K562 (cell line): ENCODE results near the gene HMX3. TPM values are rescaled to one million over a fixed set of nuclear protein-coding genes. Genes with fewer than 3 reads are reported as not detected.

Experiments
- ASH1L ChIP-seq: fragments of 450-650 bp; IDR thresholded peaks from 2 replicates; pipeline ENCODE4 v1.6.1; 2018; ENCODE audit warnings: borderline replicate concordance, mild to moderate bottlenecking, low read depth; ENCODE audit not compliant: partially characterized antibody
- CBFB ChIP-seq: sonication (generic); formaldehyde crosslinking; IDR thresholded peaks from 2 replicates; pipeline ENCODE4 v1.4.0; 2020; ENCODE audit warnings: mild to moderate bottlenecking, missing genetic modification reagents
- COPS2 ChIP-seq: fragments of 450-650 bp; conservative IDR thresholded peaks from 2 replicates; pipeline ENCODE4 v1.6.1; 2016; ENCODE audit warnings: mild to moderate bottlenecking, moderate library complexity
- DNMT1 ChIP-seq: fragments of 450-650 bp; IDR thresholded peaks from 2 replicates; pipeline ENCODE4 v1.6.1; 2016; ENCODE audit warnings: antibody characterized with exemption, mild to moderate bottlenecking
- FOXK2 ChIP-seq, 2 experiments: fragments of 450-650 bp; IDR thresholded peaks in 1 of 2; conservative IDR thresholded peaks in 1 of 2; 2 replicates each; pipeline ENCODE4 v1.6.1; 2016; ENCODE audit warnings: low read depth in 2 of 2, mild to moderate bottlenecking in 1 of 2
- GATAD2A ChIP-seq: fragments of 450-650 bp; IDR thresholded peaks from 2 replicates; pipeline ENCODE4 v1.6.1; 2017
- HNRNPK ChIP-seq: fragments of 200-400 bp; formaldehyde crosslinking; IDR thresholded peaks from one replicate; pipeline ENCODE4 v1.6.1; 2018; ENCODE audit warnings: mild to moderate bottlenecking, low read depth, low read length; ENCODE audit not compliant: poor library complexity, severe bottlenecking
- MEF2D ChIP-seq: conservative IDR thresholded peaks from 2 replicates; pipeline ENCODE4 v1.6.1; 2016; ENCODE audit warnings: low read depth, missing genetic modification characterization, missing compliant biosample characterization
- MTF1 ChIP-seq: fragments of 250-450 bp; sonication (Bioruptor Pico); IDR thresholded peaks from 2 replicates; pipeline ENCODE4 v1.9.0; 2021; ENCODE audit warnings: moderate library complexity, mild to moderate bottlenecking, inconsistent platforms, borderline replicate concordance
- POU5F1 ChIP-seq: fragments of 150-350 bp; IDR thresholded peaks from 2 replicates; pipeline ENCODE4 v1.6.1; 2014; ENCODE audit warnings: borderline replicate concordance, low read length, low read depth, mild to moderate bottlenecking; ENCODE audit not compliant: partially characterized antibody
- VEZF1 ChIP-seq: fragments of 200-800 bp; sonication (Bioruptor generic); IDR thresholded peaks from 2 replicates; pipeline ENCODE4 v1.6.1; 2017; ENCODE audit warnings: missing genetic modification characterization, missing compliant biosample characterization
- ZKSCAN1 ChIP-seq: fragments of 150-350 bp; IDR thresholded peaks from 2 replicates; pipeline ENCODE4 v1.6.1; 2016; ENCODE audit warnings: low read depth, low read length
- ZNF274 ChIP-seq: IDR thresholded peaks from 2 replicates; pipeline ENCODE4 v1.6.1; 2011; ENCODE audit warnings: low read depth, mild to moderate bottlenecking, low read length, moderate library complexity, borderline replicate concordance
- ZNF696 ChIP-seq: fragments of 250-450 bp; sonication (Bioruptor Pico); conservative IDR thresholded peaks from 2 replicates; pipeline ENCODE4 v1.4.0; 2020; ENCODE audit warnings: mild to moderate bottlenecking, moderate library complexity
- ZNF77 ChIP-seq: fragments of 250-450 bp; sonication (Bioruptor Pico); IDR thresholded peaks from 2 replicates; pipeline ENCODE4 v1.5.0; 2020
- polyA plus RNA-seq, 8 experiments: library from polyadenylated mRNA; depleted of rRNA in 4 of 8; stranded (reverse) in 5 of 8; unstranded in 3 of 8; fragments of >200 nt; fragmentation: Nextera tagmentation in 2 of 8; fragmentation: Illumina TruSeq in 1 of 8; extraction: Ambion mirVana in 2 of 8; extraction: Trizol in 1 of 8; gene quantifications; 2 replicates each; pipeline versions ENCODE4 v1.2.1 to v1.2.3, GENCODE V29; 2011 to 2014; ENCODE audit warnings: inconsistent platforms in 1 of 8, missing spikeins in 1 of 8
- total RNA-seq, 7 experiments: library from RNA; depleted of rRNA in 6 of 7; stranded (reverse); fragments of >200 nt in 6 of 7; fragmentation: Illumina TruSeq in 2 of 7; extraction: Trizol in 2 of 7; gene quantifications; 2 replicates each; pipeline versions ENCODE4 v1.2.1 to v1.2.3, GENCODE V29; 2011 to 2021; ENCODE audit warnings: low replicate concordance in 1 of 7
- TF ChIP-seq, protein P1 (sequence below), 2 experiments: fragments of 250-450 bp in 1 of 2; fragments of 450-650 bp in 1 of 2; sonication (Bioruptor Pico) in 1 of 2; IDR thresholded peaks; 2 replicates each; pipeline versions ENCODE4 v1.6.1 to v1.8.0; 2016 to 2021; ENCODE audit warnings: mild to moderate bottlenecking in 2 of 2, moderate library complexity in 2 of 2, missing compliant biosample characterization in 1 of 2, missing genetic modification characterization in 1 of 2
- TF ChIP-seq, protein P2 (sequence below): fragments of 450-650 bp; formaldehyde crosslinking; IDR thresholded peaks from 2 replicates; pipeline ENCODE4 v1.4.0; 2022; ENCODE audit warnings: missing genetic modification characterization
- TF ChIP-seq, protein P3 (sequence below): fragments of 250-450 bp; sonication (Bioruptor Pico); IDR thresholded peaks from 2 replicates; pipeline ENCODE4 v1.4.0; 2020; ENCODE audit warnings: mild to moderate bottlenecking, moderate library complexity
- TF ChIP-seq, protein P4 (sequence below): fragments of 250-450 bp; sonication (Bioruptor Pico); IDR thresholded peaks from 2 replicates; pipeline ENCODE4 v1.5.0; 2022; ENCODE audit warnings: mild to moderate bottlenecking

The HMX3 gene
- total and polyA plus RNA-seq, 9 of the 15 experiments (the other 6 are each of a cell fraction or from before 2014, with no cell fraction given), result 0.55 to 43.5 (median 7.4) TPM; not detected in 2

DNA sequence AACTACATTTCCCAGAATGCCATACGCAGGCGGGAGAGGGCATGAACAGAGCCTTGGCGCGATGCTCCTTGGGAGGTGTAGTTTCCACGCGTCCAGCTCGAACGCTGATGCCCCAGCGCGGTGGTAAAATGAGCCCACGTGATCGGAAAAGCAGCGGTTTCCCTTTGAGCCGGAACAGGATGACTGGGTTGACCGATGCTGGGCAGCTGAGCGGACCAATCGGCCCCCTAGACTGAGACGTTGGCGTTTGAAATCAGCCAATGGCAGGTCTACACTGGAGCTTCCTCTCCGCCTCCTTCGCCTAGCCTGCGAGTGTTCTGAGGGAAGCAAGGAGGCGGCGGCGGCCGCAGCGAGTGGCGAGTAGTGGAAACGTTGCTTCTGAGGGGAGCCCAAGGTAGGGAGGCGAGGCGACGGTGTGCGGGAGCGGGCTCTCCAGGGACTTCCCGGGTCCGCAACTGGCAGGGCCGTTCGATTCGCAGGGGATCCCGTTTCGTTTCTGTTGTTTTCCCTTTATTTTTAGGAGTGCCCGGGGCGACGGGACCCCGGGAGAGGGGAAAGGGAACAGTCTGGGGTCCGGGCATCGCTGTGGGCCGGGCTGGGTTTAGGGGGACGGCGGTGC lies 18.4 kb downstream of the HMX3 start, which contains the start of gene BUB3 (continued):
- TF ChIP-seq, protein P1, sequence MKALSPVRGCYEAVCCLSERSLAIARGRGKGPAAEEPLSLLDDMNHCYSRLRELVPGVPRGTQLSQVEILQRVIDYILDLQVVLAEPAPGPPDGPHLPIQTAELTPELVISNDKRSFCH (CRISPR knock-in tag; IDR thresholded peaks at IDR 0.05), result no peak
- TF ChIP-seq, protein P1 (tag; IDR thresholded peaks at IDR 0.05), result no peak
- TF ChIP-seq POU5F1, result no peak
- no peak for TF ChIP-seq MTF1
- peak; percentile 32 to 62; a peak in 1 of 4 replicates for TF ChIP-seq FOXK2 (conservative IDR thresholded peaks at IDR 0.05 in 1 of 2, IDR thresholded peaks at IDR 0.05 in 1 of 2; ENCODE audit: low read depth in 2 of 2)
- TF ChIP-seq MEF2D (tag), result no peak
- no peak for TF ChIP-seq CBFB
- TF ChIP-seq ZNF696 (CRISPR knock-in tag), result no peak
- TF ChIP-seq, protein P2, sequence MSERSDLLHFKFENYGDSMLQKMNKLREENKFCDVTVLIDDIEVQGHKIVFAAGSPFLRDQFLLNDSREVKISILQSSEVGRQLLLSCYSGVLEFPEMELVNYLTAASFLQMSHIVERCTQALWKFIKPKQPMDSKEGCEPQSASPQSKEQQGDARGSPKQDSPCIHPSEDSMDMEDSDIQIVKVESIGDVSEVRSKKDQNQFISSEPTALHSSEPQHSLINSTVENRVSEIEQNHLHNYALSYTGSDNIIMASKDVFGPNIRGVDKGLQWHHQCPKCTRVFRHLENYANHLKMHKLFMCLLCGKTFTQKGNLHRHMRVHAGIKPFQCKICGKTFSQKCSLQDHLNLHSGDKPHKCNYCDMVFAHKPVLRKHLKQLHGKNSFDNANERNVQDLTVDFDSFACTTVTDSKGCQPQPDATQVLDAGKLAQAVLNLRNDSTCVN, result no peak
- no peak for TF ChIP-seq DNMT1
- no peak for TF ChIP-seq COPS2
- no peak for TF ChIP-seq ZNF77 (CRISPR knock-in tag)
- TF ChIP-seq ASH1L, result peak; percentile 86
- no peak for TF ChIP-seq HNRNPK
- no peak for TF ChIP-seq ZNF274
- TF ChIP-seq, protein P3, sequence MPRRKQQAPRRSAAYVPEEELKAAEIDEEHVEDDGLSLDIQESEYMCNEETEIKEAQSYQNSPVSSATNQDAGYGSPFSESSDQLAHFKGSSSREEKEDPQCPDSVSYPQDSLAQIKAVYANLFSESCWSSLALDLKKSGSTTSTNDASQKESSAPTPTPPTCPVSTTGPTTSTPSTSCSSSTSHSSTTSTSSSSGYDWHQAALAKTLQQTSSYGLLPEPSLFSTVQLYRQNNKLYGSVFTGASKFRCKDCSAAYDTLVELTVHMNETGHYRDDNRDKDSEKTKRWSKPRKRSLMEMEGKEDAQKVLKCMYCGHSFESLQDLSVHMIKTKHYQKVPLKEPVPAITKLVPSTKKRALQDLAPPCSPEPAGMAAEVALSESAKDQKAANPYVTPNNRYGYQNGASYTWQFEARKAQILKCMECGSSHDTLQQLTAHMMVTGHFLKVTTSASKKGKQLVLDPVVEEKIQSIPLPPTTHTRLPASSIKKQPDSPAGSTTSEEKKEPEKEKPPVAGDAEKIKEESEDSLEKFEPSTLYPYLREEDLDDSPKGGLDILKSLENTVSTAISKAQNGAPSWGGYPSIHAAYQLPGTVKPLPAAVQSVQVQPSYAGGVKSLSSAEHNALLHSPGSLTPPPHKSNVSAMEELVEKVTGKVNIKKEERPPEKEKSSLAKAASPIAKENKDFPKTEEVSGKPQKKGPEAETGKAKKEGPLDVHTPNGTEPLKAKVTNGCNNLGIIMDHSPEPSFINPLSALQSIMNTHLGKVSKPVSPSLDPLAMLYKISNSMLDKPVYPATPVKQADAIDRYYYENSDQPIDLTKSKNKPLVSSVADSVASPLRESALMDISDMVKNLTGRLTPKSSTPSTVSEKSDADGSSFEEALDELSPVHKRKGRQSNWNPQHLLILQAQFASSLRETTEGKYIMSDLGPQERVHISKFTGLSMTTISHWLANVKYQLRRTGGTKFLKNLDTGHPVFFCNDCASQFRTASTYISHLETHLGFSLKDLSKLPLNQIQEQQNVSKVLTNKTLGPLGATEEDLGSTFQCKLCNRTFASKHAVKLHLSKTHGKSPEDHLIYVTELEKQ (CRISPR knock-in tag), result no peak
- TF ChIP-seq GATAD2A, result no peak
- TF ChIP-seq VEZF1 (CRISPR knock-in tag), result peak; percentile 52; the same call in 1 of the 2 replicates
- no peak for TF ChIP-seq ZKSCAN1
- TF ChIP-seq, protein P4, sequence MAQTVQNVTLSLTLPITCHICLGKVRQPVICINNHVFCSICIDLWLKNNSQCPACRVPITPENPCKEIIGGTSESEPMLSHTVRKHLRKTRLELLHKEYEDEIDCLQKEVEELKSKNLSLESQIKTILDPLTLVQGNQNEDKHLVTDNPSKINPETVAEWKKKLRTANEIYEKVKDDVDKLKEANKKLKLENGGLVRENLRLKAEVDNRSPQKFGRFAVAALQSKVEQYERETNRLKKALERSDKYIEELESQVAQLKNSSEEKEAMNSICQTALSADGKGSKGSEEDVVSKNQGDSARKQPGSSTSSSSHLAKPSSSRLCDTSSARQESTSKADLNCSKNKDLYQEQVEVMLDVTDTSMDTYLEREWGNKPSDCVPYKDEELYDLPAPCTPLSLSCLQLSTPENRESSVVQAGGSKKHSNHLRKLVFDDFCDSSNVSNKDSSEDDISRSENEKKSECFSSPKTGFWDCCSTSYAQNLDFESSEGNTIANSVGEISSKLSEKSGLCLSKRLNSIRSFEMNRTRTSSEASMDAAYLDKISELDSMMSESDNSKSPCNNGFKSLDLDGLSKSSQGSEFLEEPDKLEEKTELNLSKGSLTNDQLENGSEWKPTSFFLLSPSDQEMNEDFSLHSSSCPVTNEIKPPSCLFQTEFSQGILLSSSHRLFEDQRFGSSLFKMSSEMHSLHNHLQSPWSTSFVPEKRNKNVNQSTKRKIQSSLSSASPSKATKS (CRISPR knock-in tag), result no peak
